Tibial nerve (tissue), 4 donors: ENCODE results near the gene TRIM25. TPM values are rescaled to one million over a fixed set of nuclear protein-coding genes. Genes with fewer than 3 reads are reported as not detected.
A peak's percentile ranks its signal among the peaks of the same experiment; 100 is the strongest.

Experiments
- DNase-seq, 2 donors: peaks; one replicate each; pipeline ENCODE4 v3.0.0-alpha.2; 2019; ENCODE audit warnings: low spot score in 2 of 2
- H3K27ac ChIP-seq, 4 donors: fragments of 200-600 bp; sonication (generic) in 3 of 4; one replicate each; pipeline ENCODE4 v1.5.1; 2017 to 2019; ENCODE audit warnings: mild to moderate bottlenecking in 1 of 4
- H3K27me3 ChIP-seq, 2 donors: fragments of 200-600 bp; sonication (generic) in 1 of 2; one replicate each; pipeline versions ENCODE4 v1.5.1 to v1.6.0; 2017 to 2019
- H3K36me3 ChIP-seq, 3 donors: fragments of 200-600 bp; sonication (generic); one replicate each; pipeline ENCODE4 v1.5.1; 2018 to 2019
- H3K4me1 ChIP-seq, 4 donors: fragments of 200-600 bp; sonication (generic) in 3 of 4; one replicate each; pipeline ENCODE4 v1.5.1; 2017 to 2019
- H3K4me3 ChIP-seq, 4 donors: fragments of 200-600 bp; sonication (generic) in 3 of 4; one replicate each; pipeline ENCODE4 v1.5.1; 2017 to 2019; ENCODE audit warnings: mild to moderate bottlenecking in 1 of 4, moderate library complexity in 1 of 4
- H3K9me3 ChIP-seq, 4 donors: fragments of 200-600 bp; sonication (generic) in 3 of 4; one replicate each; pipeline ENCODE4 v1.5.1; 2017 to 2019
- EP300 ChIP-seq, 2 donors: sonication (generic); formaldehyde crosslinking; IDR thresholded peaks; one replicate each; pipeline ENCODE4 v1.6.1; 2017; ENCODE audit warnings: antibody characterized with exemption in 2 of 2, mild to moderate bottlenecking in 1 of 2
- POLR2A ChIP-seq, 2 donors: fragments of 450-650 bp; IDR thresholded peaks; one replicate each; pipeline ENCODE4 v1.6.1; 2017; ENCODE audit warnings: antibody characterized with exemption in 2 of 2, mild to moderate bottlenecking in 2 of 2, moderate library complexity in 2 of 2
- WGBS, 2 donors: methylation state at CpG; one replicate each; pipeline ENCODE4 v1.1.5; 2018; 5-methylcytosine and 5-hydroxymethylcytosine counted together
- total RNA-seq, 4 donors: library from RNA; depleted of rRNA; stranded (reverse); fragments of >200 nt; gene quantifications; one replicate each; pipeline ENCODE4 v1.1.0, GENCODE V29; 2016
- TF ChIP-seq, protein P1 (sequence below), 5 experiments: fragments of 200-600 bp in 3 of 5; fragments of 450-650 bp in 2 of 5; sonication (generic) in 3 of 5; IDR thresholded peaks; one replicate each; pipeline ENCODE4 v1.5.1; 2016 to 2019; ENCODE audit warnings: antibody characterized with exemption in 5 of 5, mild to moderate bottlenecking in 3 of 5, moderate library complexity in 2 of 5

TRIM25 gene
- total RNA-seq, 4 donors from 2014 or later: 19.9 to 49.2 (median 31.5) TPM

- Histone ChIP-seq H3K9me3 (no peaks in the 10 kb centered on the region), H3K36me3 (peaks cover 0 to 37% (median 5%) of the 10 kb centered on the region in 3 donors), H3K27ac (peak overlapping the region in 3 of 4 donors; percentile 40 to 92 (median 90)), H3K4me3 (no peak overlapping the region), H3K4me1 (peaks cover 0 to 59% (median 33%) of the 10 kb centered on the region in 4 donors), H3K27me3 (no peaks in the 10 kb centered on the region)
- no peak for DNase-seq
- WGBS, 2 donors: 75 to 81% methylated on average over 7 of the region's 7 CpGs
- TF ChIP-seq POLR2A (IDR thresholded peaks at IDR 0.05) (no peak), EP300 (IDR thresholded peaks at IDR 0.05) (no peak)
- TF ChIP-seq, protein P1, sequence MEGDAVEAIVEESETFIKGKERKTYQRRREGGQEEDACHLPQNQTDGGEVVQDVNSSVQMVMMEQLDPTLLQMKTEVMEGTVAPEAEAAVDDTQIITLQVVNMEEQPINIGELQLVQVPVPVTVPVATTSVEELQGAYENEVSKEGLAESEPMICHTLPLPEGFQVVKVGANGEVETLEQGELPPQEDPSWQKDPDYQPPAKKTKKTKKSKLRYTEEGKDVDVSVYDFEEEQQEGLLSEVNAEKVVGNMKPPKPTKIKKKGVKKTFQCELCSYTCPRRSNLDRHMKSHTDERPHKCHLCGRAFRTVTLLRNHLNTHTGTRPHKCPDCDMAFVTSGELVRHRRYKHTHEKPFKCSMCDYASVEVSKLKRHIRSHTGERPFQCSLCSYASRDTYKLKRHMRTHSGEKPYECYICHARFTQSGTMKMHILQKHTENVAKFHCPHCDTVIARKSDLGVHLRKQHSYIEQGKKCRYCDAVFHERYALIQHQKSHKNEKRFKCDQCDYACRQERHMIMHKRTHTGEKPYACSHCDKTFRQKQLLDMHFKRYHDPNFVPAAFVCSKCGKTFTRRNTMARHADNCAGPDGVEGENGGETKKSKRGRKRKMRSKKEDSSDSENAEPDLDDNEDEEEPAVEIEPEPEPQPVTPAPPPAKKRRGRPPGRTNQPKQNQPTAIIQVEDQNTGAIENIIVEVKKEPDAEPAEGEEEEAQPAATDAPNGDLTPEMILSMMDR (IDR thresholded peaks at IDR 0.05): no peak
Measured at GRCh38 chr17:56910509-56911235, 3.2 kb downstream of the TRIM25 start.

- DNase-seq: peak in 1 of 2 donors; percentile 55
- Histone ChIP-seq H3K4me3 (no peak overlapping the region), H3K27me3 (no peaks in the 10 kb centered on the region), H3K4me1 (peaks cover 0 to 52% (median 26%) of the 10 kb centered on the region in 4 donors), H3K9me3 (no peaks in the 10 kb centered on the region), H3K27ac (peak overlapping the region in 3 of 4 donors; percentile 40 to 92 (median 90)), H3K36me3 (peaks cover 0 to 44% (median 12%) of the 10 kb centered on the region in 3 donors)
- WGBS, 2 donors: 55 to 68% methylated on average over 6 of the region's 6 CpGs
- TF ChIP-seq POLR2A (IDR thresholded peaks at IDR 0.05): no peak
- TF ChIP-seq, protein P1 (IDR thresholded peaks at IDR 0.05): no peak
- TF ChIP-seq EP300 (IDR thresholded peaks at IDR 0.05): peak in 1 of 2 donors; percentile 77
Measured at GRCh38 chr17:56909742-56910508, 3.9 kb downstream of the TRIM25 start.

DNA sequence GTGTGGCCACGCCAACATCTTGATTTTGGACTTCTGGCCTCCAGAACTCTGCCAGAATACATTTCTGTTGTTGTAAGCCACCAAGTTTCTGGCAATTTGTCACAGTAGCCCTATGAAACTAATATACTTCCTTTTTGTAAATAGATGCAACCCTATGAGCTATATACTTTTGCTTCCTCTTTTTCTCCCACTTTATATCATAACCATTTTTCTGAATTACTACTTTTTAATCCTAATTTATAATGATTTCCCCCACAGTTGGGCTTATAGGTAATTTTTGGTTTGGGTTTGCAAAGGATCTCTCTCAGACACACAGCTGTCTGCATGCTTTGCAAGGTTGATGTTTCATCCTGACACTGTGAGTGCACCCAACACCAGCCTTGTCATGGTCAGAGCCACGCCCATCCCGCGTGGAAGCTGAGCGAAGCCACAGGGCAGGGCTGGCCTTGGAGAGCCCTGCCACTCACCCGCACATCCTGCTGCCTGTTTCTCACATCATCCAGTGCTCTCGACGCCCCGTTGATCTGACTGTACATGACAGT, 5.8 kb downstream of the TRIM25 start:
- no peak overlapping the region for H3K4me3 ChIP-seq
- no peaks in the 10 kb centered on the region for H3K27me3 ChIP-seq
- no peak for TF ChIP-seq POLR2A (IDR thresholded peaks at IDR 0.05)
- TF ChIP-seq, protein P1 (IDR thresholded peaks at IDR 0.05): no peak
- TF ChIP-seq EP300 (IDR thresholded peaks at IDR 0.05): no peak
- peak in 1 of 2 donors; percentile 37 for DNase-seq
- no peaks in the 10 kb centered on the region for H3K9me3 ChIP-seq
- peaks cover 3 to 63% (median 27%) of the 10 kb centered on the region in 3 donors for H3K36me3 ChIP-seq
- WGBS, 2 donors: 77 to 80% methylated on average over 9 of the region's 9 CpGs
- H3K4me1 ChIP-seq: peaks cover 0 to 47% (median 24%) of the 10 kb centered on the region in 4 donors
- no peak overlapping the region for H3K27ac ChIP-seq

DNA sequence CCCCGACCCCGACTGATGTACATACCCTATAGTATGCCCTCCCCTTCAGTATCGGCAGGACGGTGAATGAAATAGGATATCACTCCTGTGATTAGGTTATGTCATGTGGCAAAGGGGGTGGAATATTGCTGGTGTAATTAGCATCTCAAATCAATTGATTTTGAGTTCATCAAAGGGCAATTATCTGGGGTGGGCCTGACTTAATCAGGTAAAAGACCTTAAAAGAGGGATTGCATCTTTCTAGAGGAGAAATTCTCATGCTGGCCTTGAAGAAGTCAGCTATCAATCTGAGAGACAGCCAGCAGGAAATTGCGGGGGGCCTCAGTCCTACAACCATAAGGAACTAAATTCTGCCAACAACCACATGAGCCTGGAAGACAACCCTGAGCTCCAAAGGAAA, 10.3 kb downstream of the TRIM25 start:
- Histone ChIP-seq H3K36me3 (peaks cover 3 to 100% (median 41%) of the 10 kb centered on the region in 3 donors), H3K27ac (no peak overlapping the region), H3K9me3 (no peaks in the 10 kb centered on the region), H3K4me3 (no peak overlapping the region), H3K4me1 (peaks cover 0 to 6% (median 2%) of the 10 kb centered on the region in 4 donors), H3K27me3 (no peaks in the 10 kb centered on the region)
- no peak for TF ChIP-seq POLR2A (IDR thresholded peaks at IDR 0.05)
- TF ChIP-seq EP300 (IDR thresholded peaks at IDR 0.05): no peak
- TF ChIP-seq, protein P1 (IDR thresholded peaks at IDR 0.05): no peak
- 95 to 96% methylated on average over 5 of the region's 5 CpGs for WGBS, 2 donors
- no peak for DNase-seq
